HG02852 (cell line): Measurements from ENCODE around the gene NCK2.

Experiments used
- ATAC-seq: cut with Tn5 transposase; IDR thresholded peaks from one replicate; pipeline ENCODE4 v1.9.1; 2021; ENCODE audit warnings: mild to moderate bottlenecking, moderate library complexity; ENCODE audit not compliant: unreplicated experiment

NCK2 gene

DNA sequence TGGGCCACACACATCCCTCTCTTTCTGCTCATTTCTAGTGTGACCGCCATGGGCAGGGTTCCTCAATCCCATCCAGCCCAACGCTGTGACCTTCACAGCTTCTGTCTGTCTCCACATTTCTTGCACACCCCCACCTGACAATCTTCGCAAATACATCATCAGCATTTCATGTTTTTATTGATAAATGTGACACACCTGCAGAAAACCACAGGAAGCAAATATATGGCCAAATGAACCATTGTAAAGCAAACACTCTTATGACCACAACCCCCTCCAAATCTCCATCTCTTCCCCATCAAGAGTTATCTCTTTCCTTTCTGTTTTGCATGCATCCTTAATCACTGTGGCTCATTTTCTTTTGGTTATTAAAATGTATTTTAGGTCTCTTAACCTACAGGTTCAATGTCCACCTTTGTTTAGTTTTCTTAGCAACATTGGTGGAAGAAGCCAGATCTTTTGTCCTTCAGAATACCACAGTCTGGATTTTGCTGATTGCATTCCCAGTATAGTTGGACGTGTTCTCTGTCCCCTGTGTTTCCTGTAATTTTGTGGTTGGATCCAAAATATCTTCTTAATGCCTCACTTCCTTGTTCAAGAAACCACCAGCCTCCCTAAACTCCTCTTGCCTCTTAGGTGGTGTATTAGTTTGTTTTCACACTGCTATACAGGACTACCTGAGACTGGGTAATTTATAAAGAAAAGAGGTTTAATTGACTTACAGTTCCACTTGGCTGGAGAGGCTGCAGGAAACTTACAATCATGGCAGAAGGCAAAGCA lies 9.8 kb upstream of the NCK2 start:
- no peak for ATAC-seq

GRCh38 chr2:105736145-105736544 lies 8.6 kb upstream of the NCK2 start:
- ATAC-seq: no peak

DNA sequence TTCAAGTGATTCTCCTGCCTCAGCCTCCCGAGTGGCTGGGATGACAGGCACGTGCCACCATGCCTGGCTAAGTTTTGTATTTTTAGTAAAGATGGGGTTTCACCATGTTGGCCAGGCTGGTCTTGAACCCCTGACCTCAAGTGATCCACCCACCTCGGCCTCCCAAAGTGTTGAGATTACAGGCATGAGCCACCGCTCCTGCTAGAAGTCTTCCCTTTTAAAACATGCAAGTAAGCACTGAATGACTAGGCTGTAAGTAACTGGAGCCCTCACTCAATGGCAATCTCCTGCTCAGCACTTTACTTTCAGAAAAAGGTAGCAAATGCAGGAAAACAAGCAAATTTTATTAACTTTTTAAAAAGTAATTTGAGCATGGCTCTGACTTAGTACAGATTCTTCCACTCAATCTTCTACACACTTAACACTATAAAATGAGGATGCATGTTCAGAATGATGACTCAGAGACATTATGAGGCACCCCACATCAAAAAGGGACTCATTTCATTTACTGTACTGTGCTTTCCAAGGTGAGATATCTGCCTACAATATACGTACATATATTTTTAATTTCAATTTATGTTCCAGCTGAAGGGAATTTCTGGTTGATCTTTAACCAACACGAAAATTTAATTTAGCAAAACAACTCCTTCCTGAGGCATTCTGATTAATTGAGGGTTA lies 6.6 kb upstream of the NCK2 start:
- ATAC-seq: no peak

- no peak for ATAC-seq
Measured at GRCh38 chr2:105738658-105739241, 6.0 kb upstream of the NCK2 start.

- no peak for ATAC-seq
Measured at GRCh38 chr2:105739426-105739825, 5.3 kb upstream of the NCK2 start.

GRCh38 chr2:105739944-105740530 lies 4.7 kb upstream of the NCK2 start:
- ATAC-seq: no peak

GRCh38 chr2:105741174-105741573 lies 3.5 kb upstream of the NCK2 start:
- ATAC-seq: no peak

DNA sequence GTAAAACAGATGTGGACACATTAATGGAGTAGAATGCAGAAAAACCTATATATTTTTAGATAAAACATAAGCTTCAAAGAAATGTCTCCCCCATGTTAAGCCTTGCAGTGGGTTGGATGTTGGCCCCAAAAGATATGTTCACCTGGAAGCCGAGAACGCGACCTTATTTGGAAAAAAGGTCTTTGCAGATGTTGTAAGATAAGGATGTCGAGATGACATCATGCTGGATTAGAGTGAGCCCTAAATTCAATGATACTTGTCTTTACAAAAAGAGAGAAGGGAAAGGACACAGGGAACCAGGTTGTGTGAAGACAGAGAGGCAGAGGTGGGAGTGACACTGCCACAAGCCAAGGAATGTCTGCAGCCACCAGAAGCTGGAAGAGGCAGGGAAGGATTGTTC lies 3.1 kb upstream of the NCK2 start:
- ATAC-seq: no peak

GRCh38 chr2:105744091-105744908 lies 412 bp upstream of the NCK2 start:
- ATAC-seq: peak; percentile 69

DNA sequence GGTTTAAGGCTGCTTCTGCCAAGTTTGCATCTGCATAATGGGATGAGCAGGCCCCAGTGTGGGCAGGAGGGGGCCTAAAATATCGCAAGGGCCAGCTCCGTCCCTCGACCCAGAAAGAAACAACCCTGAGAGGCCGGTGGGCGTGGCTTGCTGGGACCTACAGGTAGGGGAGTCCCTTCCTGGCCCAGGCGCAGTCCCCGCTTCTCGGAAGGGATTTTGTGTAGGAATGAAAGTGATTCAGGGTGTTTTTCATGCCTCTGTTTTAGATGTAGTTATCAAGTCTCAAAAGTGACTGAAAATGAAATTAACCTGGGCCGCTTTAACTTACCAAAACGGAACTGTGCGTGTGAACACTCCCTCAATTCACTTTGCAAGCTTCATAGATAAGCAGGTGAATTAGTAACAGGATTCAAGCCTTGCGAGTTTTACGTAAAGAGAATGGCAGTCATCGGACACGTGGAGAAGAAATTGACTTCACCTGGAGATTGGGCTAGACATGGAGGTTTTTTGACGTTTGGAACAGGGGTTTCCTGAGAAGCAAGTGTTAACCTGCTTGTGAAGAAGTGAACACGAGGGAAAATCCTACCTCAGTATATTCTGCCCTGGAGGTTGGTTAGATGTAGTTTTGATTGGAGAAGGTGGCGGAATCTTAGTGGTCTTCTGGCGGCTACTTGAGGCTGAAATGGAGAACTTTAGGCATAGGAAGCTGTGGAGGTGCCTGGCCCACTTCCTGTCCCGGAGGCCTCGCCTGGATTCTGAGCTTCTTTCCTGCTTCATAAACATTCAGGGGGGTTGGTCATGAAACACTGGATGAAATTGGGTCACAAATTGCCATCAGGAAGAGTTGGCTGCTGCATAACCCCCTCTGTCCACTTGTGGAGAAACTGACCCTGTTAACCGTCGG lies 1.7 kb downstream of the NCK2 start:
- peak; percentile 51 for ATAC-seq

- ATAC-seq: no peak
Measured at GRCh38 chr2:105747254-105747894, 2.7 kb downstream of the NCK2 start.

DNA sequence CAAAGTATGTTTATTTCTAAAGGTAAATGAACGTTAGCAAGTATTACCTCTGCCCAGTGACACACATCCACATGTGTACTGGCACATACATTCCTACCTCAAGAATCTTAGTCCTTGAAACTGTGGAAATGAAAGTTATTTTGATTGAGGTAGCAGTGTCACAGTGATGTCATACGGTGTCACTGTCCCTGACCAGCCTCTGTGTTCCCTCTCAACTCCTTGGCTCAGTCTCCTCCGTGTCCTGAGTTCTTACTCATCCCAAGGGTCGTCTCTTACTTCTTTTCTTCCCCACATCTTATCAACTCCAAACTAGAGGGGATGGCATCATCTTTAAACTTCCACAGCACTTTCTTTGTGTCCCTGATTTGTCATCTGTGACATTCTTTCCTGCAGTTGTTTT lies 3.3 kb downstream of the NCK2 start:
- no peak for ATAC-seq

- ATAC-seq: no peak
Measured at GRCh38 chr2:105748566-105748965, 3.9 kb downstream of the NCK2 start.

GRCh38 chr2:105749583-105750400 lies 5.1 kb downstream of the NCK2 start:
- ATAC-seq: no peak

DNA sequence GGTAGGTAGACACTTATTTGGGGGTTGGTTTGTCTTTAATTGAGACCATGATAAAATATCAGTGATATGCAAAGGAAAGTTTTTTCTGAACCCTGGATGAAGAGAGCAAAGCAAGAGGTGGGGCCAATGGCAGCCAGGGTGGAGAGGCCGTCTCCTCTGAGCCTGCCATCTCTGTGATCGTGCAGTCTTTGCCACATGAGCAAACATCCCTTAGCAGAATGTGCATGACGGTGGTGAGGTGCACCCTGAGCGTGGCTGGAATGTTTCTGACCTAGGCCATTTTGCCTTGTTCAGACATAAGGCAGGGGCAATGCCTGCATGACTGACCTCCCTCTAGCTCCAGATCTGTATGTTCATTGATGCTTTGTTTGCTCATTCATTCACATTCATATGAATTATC lies 6.0 kb downstream of the NCK2 start:
- no peak for ATAC-seq

DNA sequence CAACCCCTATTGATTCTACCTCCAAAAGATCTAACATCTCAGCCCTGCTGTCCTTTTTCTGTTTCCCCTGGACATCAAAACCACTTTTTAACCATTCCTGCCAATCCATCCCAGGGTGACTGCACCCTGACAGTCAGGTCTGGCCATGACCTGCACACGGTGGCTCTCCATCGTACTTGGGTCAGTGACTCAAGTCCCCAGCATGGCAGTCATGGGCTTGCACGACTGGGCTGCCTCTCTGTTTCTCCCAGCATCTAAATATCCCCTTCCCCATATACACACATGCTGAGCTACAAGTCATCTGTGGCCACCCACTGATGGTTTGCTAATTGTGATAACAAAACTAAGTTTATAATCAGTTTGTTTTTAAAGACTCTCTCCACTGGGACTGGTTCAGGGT lies 6.6 kb downstream of the NCK2 start:
- no peak for ATAC-seq

DNA sequence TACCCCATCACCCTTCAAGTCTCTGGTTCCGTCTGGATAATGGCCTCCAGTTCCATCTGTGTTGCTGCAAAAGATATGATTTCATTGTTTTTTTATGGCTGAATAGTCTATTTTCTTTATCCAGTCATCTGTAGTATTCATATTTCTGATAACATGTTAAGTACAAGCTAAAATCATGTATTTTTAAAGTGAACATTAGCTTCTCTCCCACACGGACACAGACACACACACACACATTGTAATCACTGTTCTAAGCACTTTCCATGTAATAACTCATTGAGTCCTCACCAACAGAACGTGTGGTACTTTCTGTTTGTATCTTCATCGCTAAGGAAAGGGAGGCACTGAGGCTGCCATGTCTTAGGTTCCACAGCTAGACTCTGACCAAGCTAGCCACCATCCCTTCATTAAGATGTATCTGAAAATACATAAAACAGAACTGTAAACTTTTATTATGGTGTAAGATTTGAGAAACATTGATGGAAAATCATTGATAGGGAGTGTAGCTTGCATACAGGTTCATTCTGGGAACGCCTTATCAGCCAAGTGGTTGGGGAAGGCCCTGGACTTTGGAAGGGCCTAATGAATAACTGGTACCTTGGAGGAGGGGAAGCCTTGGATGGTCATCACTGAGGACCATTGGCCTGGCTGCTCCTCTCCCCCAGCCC lies 8.1 kb downstream of the NCK2 start:
- ATAC-seq: no peak

- ATAC-seq: no peak
Measured at GRCh38 chr2:105753380-105753779, 8.7 kb downstream of the NCK2 start.
